Stimulated activated CD8-positive, alpha-beta memory T cell treated with anti-CD3 and anti-CD28 coated beads, Interleukin-2, amount 100 ng/mL, for 48 hours (primary cell): ENCODE data around the gene TMUB2.
A peak's percentile ranks its signal among the peaks of the same experiment; 100 is the strongest.

Source experiments
- DNase-seq, 2 donors: peaks; one replicate each; pipeline ENCODE4 v3.0.0-alpha.2; 2020; ENCODE audit warnings: low read depth in 2 of 2

TMUB2 gene

DNA sequence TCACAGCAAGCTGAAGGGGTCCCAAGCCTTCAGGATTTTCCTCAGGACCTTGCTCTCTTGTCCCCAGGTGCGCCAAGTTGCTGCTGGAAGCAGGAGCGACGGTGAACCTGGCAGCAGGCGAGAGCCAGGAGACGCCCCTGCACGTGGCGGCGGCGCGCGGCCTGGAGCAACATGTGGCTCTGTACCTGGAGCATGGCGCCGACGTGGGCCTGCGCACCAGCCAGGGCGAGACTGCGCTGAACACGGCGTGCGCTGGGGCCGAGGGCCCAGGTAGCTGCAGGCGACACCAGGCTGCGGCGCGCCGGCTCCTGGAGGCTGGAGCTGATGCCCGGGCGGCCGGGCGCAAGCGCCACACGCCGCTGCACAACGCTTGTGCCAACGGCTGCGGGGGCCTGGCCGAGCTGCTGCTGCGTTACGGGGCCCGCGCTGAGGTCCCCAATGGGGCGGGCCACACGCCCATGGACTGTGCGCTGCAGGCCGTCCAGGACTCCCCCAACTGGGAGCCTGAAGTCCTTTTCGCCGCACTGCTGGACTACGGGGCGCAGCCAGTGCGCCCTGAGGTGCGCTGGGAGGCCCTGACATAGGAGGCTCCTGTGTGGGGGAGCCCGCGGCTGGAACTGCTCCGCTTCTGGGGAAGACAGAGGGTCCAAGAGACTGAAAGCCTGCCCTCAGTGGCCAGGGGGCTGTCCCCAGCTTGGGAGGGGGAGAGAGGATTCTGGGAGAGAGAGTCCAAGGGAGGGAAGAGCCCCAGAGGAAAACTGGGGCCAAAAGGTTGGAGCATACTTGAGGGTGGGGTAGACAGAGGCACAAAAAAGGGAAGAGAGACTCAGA, 9.9 kb upstream of the TMUB2 start:
- DNase-seq: no peak

DNA sequence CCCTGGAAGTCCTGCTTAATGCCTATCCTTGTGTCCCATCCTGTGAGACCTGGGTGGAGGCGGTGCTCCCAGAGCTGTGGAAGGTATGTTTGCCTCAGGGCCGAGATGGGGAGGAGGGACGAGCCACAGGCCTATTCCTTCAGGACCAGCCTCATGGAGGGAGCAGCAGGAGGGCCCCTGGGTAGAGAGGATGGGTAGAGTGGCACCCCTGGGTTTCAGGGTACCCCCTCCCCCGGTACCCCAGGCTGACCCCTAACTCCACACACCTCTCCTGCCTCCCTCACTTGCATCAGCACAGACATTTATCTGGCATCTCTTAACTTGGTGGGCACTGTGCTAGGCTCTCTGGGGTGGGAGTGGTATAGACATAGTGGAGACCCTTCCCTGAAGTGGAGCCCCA, 9.1 kb upstream of the TMUB2 start:
- no peak for DNase-seq

GRCh38 chr17:44178133-44178532, 8.6 kb upstream of the TMUB2 start:
- no peak for DNase-seq

DNA sequence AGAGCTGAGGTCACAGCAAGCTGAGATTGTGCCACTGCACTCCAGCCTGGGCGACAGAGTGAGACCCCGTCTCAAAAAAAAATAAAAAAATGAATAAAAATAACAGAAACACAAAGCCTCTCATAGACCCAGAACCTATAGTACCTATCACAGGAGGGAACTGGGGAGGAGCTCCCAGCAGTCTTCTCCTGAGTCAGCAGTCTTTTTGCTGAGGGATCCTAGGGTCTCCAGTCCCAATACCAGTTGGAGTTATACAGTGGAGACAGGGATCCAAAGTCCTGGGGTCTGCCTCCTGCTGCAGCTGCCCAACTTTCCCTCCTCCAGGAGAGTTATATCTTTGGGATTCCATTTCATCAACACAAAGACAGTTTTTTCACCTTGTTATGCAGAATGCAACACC, 3.7 kb upstream of the TMUB2 start:
- DNase-seq: no peak

- DNase-seq: no peak
Observed at GRCh38 chr17:44184212-44184810, 2.5 kb upstream of the TMUB2 start.

- DNase-seq: no peak
Observed at GRCh38 chr17:44187131-44187899, 543 bp downstream of the TMUB2 start.

- DNase-seq: no peak
Observed at GRCh38 chr17:44188576-44189403, 2.0 kb downstream of the TMUB2 start.

DNA sequence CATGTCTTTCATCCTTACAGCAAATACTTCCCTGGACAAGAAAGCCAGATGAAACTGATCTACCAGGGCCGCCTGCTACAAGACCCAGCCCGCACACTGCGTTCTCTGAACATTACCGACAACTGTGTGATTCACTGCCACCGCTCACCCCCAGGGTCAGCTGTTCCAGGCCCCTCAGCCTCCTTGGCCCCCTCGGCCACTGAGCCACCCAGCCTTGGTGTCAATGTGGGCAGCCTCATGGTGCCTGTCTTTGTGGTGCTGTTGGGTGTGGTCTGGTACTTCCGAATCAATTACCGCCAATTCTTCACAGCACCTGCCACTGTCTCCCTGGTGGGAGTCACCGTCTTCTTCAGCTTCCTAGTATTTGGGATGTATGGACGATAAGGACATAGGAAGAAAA, 3.7 kb downstream of the TMUB2 start:
- DNase-seq: no peak

GRCh38 chr17:44191369-44191768, 4.6 kb downstream of the TMUB2 start:
- DNase-seq: no peak

DNA sequence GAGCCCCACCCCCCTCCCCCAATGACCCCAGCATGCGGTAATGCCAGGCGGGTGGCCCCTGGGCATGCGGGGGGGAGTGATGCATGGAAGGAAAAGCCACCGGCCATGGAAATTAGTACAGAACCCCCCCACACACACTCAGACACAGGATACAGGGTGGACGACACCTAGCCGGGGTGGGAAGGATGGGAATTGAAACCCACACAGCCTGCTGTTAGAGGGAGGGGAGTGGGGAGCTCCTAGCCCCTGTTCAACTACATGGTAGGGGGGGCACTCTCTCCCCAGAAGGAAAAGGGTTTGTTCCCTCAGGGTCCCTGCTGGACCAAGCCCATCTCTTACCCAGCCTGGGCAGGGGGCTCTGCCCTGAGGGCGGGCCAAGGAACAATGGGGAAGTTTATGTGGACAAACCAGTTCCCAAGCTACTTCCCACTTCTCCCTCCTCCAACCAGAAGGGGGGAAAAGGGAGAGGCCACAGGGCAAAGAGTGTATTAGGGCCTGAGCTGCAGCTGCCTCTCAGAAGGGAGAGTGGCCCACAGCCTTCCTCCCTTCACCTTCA, 5.2 kb downstream of the TMUB2 start:
- DNase-seq: no peak

GRCh38 chr17:44192750-44193149, 6.0 kb downstream of the TMUB2 start:
- DNase-seq: no peak

- DNase-seq: no peak
Observed at GRCh38 chr17:44193326-44194084, 6.7 kb downstream of the TMUB2 start.

GRCh38 chr17:44197107-44197506, 10.3 kb downstream of the TMUB2 start:
- no peak for DNase-seq

GRCh38 chr17:44197980-44198720, 11.4 kb downstream of the TMUB2 start:
- DNase-seq: no peak

GRCh38 chr17:44198721-44199552, 12.2 kb downstream of the TMUB2 start:
- peak in 1 of 2 donors; percentile 26 for DNase-seq

- peak; percentile 100 for DNase-seq
Observed at GRCh38 chr17:44199553-44200477, 13.0 kb downstream of the TMUB2 start, which contains the start of gene ATXN7L3. Gene ATXN7L3 (minus strand): TSS chr17:44199884. CDS start chr17:44198070, 1,814 bp downstream.

DNA sequence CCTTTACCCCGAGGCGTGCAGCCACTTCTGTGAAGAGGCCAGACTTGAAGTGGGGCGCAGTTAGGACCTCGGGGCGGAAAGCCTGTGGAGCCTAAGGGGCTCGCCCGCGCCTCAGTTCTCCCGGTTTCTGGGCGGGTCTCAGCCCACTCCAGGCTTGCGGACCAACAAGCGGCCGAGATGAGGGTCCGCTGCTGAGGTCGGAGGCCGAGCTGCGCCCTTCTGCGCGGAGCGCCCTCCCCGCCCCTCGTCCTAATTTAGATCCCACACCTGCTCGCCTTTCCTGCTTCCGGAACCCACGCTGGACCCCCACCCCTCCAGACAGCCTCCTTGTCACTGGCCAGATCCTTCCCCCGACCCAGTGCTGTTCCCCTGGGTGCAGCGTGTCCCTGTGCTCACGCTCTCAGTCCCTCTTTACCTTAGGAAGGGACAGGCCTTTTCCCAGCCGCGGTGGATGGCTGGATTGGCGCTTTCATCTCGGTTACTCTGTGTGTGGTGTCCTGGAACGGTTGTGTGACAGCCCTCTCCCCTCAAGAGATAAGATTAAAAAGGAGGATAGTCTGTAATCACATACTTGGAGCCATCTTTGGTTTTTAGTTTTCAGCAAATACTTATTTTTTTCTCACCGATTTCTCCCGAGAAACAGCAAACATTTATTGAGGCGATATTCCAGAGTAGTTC, 13.8 kb downstream of the TMUB2 start:
- no peak for DNase-seq
